Measurements from ENCODE around the gene TMEM52B. TPM values are rescaled to one million over a fixed set of nuclear protein-coding genes. Genes with fewer than 3 reads are reported as not detected.
"Not testable (repeated sequence)": the region's sequence is repeated elsewhere in the genome, so short reads cannot be mapped to it uniquely, and the experiment has no call there.

TMEM52B gene
- total RNA-seq, 6 donors from 2014 or later: 0.55 to 2.7 (median 1.1) TPM; not detected in 1

- ATAC-seq (ENCODE audit: low FRiP score in 2 of 2): peak; percentile 81 to 90
- H3K27ac ChIP-seq: peak overlapping the region; percentile 33 to 80 (median 62)
- no peak overlapping the region for H3K4me3 ChIP-seq
- H3K4me1 ChIP-seq: peaks cover 4 to 31% (median 17%) of the 10 kb centered on the region in 4 donors
- H3K36me3 ChIP-seq: peaks cover 40 to 78% (median 57%) of the 10 kb centered on the region in 4 donors
- TF ChIP-seq POLR2A (IDR thresholded peaks at IDR 0.05): no peak
- peak; percentile 83 to 86 for TF ChIP-seq POLR2AphosphoS5 (IDR thresholded peaks at IDR 0.05)
- TF ChIP-seq, protein P1, sequence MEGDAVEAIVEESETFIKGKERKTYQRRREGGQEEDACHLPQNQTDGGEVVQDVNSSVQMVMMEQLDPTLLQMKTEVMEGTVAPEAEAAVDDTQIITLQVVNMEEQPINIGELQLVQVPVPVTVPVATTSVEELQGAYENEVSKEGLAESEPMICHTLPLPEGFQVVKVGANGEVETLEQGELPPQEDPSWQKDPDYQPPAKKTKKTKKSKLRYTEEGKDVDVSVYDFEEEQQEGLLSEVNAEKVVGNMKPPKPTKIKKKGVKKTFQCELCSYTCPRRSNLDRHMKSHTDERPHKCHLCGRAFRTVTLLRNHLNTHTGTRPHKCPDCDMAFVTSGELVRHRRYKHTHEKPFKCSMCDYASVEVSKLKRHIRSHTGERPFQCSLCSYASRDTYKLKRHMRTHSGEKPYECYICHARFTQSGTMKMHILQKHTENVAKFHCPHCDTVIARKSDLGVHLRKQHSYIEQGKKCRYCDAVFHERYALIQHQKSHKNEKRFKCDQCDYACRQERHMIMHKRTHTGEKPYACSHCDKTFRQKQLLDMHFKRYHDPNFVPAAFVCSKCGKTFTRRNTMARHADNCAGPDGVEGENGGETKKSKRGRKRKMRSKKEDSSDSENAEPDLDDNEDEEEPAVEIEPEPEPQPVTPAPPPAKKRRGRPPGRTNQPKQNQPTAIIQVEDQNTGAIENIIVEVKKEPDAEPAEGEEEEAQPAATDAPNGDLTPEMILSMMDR (IDR thresholded peaks at IDR 0.05): no peak
- TF ChIP-seq EP300 (IDR thresholded peaks at IDR 0.05): peak in 2 of 4 donors; percentile 40 to 79
- H3K27me3 ChIP-seq: no peaks in the 10 kb centered on the region
- H3K9me3 ChIP-seq: no peaks in the 10 kb centered on the region
- peak in 1 of 2 donors; percentile 73 for DNase-seq
- WGBS, 2 donors: 33 to 43% methylated on average over 8 of the region's 8 CpGs
These were observed 41.7 kb downstream of the TMEM52B start for GRCh38 chr12:10220398-10221077.

DNA sequence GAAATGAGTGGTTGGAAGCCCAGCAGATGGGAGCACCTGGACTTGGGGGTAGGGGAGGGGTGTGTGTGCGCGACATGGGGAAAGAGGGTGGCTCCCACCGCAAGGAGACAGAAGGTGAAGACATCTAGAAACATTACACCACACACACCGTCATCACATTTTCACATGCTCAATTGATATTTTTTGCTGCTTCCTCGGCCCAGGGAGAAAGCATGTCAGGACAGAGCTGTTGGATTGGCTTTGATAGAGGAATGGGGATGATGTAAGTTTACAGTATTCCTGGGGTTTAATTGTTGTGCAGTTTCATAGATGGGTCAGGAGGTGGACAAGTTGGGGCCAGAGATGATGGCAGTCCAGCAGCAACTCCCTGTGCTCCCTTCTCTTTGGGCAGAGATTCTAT is 43.0 kb downstream of the TMEM52B start:
- Histone ChIP-seq H3K27ac (peak overlapping the region in 2 of 4 donors; percentile 77 to 80), H3K27me3 (no peaks in the 10 kb centered on the region), H3K4me3 (no peak overlapping the region), H3K36me3 (peaks cover 40 to 70% (median 57%) of the 10 kb centered on the region in 4 donors), H3K4me1 (peaks cover 0 to 21% (median 12%) of the 10 kb centered on the region in 4 donors), H3K9me3 (no peaks in the 10 kb centered on the region)
- DNase-seq: no peak
- TF ChIP-seq, protein P1 (IDR thresholded peaks at IDR 0.05): no peak
- TF ChIP-seq POLR2AphosphoS5 (IDR thresholded peaks at IDR 0.05) (no peak), EP300 (IDR thresholded peaks at IDR 0.05) (no peak), POLR2A (IDR thresholded peaks at IDR 0.05) (no peak)
- 89 to 96% methylated on average over 5 of the region's 5 CpGs for WGBS, 2 donors
- no peak for ATAC-seq (ENCODE audit: low FRiP score in 2 of 2)

DNA sequence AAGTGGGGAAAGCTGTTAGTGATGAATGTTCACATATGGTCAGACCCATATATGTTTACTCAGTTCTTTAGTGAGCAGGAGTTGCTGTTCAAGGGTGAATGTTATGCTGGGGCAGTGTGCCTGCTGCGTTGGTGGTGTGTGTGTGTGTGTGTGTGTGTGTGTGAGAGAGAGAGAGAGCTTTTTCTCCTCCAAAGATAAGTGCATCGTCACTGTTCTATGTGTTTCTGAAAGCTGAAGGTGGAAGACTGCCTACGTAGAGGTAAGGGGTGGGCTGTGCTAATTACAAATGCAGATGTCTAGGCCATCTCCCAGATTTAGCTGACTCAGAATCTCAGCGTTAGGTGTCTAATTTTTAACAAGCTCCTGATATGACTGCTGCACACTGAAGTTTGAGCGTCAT is 44.4 kb downstream of the TMEM52B start:
- 84 to 85% methylated on average over 5 of the region's 5 CpGs for WGBS, 2 donors
- TF ChIP-seq POLR2A (IDR thresholded peaks at IDR 0.05) (no peak), EP300 (IDR thresholded peaks at IDR 0.05) (no peak), POLR2AphosphoS5 (IDR thresholded peaks at IDR 0.05) (no peak)
- TF ChIP-seq, protein P1 (IDR thresholded peaks at IDR 0.05): no peak

GRCh38 chr12:10225426-10225825 is 46.6 kb downstream of the TMEM52B start:
- H3K9me3 ChIP-seq; ATAC-seq (ENCODE audit: low FRiP score in 2 of 2); H3K4me3 ChIP-seq; H3K27ac ChIP-seq; H3K27me3 ChIP-seq; H3K4me1 ChIP-seq: not testable (repeated sequence)
- TF ChIP-seq POLR2A (IDR thresholded peaks at IDR 0.05): peak in 1 of 4 donors; percentile 10
- DNase-seq: peak in 1 of 2 donors; percentile 77
- peaks cover 31 to 42% (median 38%) of the 10 kb centered on the region in 4 donors for H3K36me3 ChIP-seq
- 94 to 97% methylated on average over 6 to 20 of the region's 26 CpGs for WGBS, 2 donors

More for the DNA sequence above, 44.4 kb downstream of the TMEM52B start:
- Histone ChIP-seq H3K4me1 (peaks cover 0 to 15% (median 11%) of the 10 kb centered on the region in 4 donors), H3K9me3 (no peaks in the 10 kb centered on the region), H3K27me3 (no peaks in the 10 kb centered on the region), H3K27ac (no peak overlapping the region), H3K36me3 (peaks cover 38 to 64% (median 52%) of the 10 kb centered on the region in 4 donors), H3K4me3 (no peak overlapping the region)
- ATAC-seq (ENCODE audit: low FRiP score in 2 of 2): no peak
- DNase-seq: no peak

GRCh38 chr12:10226086-10226485 is 47.3 kb downstream of the TMEM52B start:
- Histone ChIP-seq H3K36me3 (peaks cover 27 to 36% (median 32%) of the 10 kb centered on the region in 4 donors), H3K27ac (no peak overlapping the region), H3K27me3 (no peaks in the 10 kb centered on the region), H3K9me3 (no peaks in the 10 kb centered on the region), H3K4me3 (no peak overlapping the region), H3K4me1 (peaks cover 0 to 2% (median 0%) of the 10 kb centered on the region in 4 donors)
- DNase-seq (no peak), ATAC-seq (ENCODE audit: low FRiP score in 2 of 2) (peak in 1 of 2 donors; percentile 6)
- TF ChIP-seq POLR2A (IDR thresholded peaks at IDR 0.05) (no peak), POLR2AphosphoS5 (IDR thresholded peaks at IDR 0.05) (no peak), EP300 (IDR thresholded peaks at IDR 0.05) (no peak)
- TF ChIP-seq, protein P1 (IDR thresholded peaks at IDR 0.05): no peak
- 94 to 95% methylated on average over 6 of the region's 6 CpGs for WGBS, 2 donors

All from upper lobe of left lung (tissue), 6 donors.